Smooth muscle cell of the brain vasculature (primary cell): Measurements from ENCODE around the gene CHAF1A.

ENCODE experiments used
- DNase-seq: peaks from one replicate; pipeline ENCODE4 v3.0.0-alpha.2; 2012; ENCODE audit warnings: low read depth, low spot score

CHAF1A gene

DNA sequence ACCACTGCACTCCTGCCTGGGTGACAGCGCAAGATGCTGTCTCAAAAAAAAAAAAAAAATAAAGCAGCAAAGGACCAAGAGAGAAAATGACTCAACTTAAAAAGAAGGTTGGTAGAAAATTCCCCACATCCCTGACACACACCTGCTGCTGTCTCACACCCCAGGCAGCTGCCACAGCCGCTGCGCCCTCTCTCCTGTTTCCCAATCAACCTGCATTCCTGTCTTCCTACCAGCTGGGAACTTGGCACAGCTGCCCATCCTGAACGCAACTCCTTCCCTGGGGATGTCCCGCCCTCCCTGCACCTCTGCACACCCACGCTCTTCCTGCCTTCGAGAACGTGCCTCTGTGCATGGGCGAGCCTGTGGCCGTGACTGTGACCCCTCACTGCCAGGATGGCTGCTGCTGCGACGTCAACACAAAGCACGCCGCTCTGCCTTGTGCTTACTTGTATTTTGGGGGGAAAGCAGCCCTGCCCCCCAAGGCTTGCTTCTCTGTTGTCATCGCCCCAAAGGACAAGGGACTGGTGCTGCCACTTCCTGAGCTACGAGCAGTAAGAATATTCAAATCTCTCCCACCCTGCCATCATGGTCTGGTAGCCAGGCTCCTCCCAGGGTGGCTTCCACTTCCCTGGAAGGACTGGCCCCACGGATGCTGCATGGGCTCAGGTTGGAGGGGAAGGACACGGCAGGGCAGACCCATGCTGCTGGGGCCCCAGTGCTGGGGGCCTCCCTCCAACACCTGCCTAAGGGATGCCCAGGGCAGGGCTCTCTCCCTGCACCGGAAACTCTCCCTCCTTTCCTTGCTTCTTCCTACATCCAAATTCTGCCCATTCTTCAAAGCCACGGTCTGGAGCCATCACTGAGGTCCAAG is 22.8 kb upstream of the CHAF1A start:
- no peak for DNase-seq

DNA sequence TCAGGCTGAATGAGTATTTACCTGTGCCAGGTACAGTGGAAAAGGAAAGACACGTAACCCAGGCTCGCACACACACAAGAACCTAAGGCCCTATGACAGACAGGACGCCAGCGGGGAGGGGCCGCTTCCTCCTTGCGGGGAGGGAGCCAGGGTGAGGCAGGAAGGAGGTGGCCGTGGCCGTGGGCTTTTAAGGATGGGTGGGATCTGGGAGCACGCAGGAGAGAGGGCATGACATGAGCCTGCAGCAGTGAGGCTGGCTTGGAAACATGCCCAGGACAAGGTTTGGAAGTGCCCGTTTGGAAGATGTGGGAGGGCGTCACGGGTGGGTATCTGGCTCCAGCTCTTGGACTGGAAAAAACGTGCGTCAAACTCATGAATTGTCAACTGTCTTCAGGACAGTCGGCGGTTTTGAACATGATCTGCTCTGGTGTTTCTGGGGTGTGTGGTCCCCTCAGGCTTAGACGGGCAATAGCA is 22.1 kb upstream of the CHAF1A start:
- DNase-seq = no peak

DNA sequence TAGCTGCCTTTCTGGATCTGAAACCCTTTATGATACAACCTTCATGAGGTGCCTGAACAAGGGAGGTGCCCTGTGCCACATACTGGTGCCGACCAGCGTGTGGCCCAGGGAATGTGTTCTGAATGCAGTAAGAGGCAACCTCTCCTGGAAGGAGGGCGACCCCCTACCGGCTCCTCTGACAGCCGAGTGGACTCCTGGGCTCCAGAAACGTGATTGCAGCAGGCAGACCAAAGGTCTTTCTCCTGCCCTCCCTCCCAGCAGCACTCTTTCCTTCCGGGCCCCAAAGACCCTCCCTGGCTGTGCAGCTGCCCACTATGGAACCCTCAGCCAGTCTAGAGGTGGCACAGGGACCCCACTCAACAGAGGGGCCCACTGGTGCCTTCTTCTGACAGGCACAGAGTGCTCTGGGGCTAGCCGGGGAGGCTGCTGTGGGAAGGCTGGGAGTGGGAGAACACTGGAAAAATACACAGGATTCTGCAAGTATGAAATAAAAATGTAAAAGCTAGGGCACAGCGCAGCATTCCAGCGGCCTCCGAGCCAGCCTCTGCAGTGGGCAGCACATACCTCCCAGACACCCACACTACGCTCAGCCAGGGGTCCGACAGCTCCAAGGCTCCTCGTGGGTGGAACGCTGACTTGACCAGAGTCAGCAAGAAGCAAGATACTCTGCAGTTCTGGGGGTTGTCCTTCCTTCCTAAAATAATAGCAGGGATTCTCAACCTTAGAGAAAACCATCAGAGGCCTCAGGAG is 17.0 kb upstream of the CHAF1A start:
- no peak for DNase-seq

DNA sequence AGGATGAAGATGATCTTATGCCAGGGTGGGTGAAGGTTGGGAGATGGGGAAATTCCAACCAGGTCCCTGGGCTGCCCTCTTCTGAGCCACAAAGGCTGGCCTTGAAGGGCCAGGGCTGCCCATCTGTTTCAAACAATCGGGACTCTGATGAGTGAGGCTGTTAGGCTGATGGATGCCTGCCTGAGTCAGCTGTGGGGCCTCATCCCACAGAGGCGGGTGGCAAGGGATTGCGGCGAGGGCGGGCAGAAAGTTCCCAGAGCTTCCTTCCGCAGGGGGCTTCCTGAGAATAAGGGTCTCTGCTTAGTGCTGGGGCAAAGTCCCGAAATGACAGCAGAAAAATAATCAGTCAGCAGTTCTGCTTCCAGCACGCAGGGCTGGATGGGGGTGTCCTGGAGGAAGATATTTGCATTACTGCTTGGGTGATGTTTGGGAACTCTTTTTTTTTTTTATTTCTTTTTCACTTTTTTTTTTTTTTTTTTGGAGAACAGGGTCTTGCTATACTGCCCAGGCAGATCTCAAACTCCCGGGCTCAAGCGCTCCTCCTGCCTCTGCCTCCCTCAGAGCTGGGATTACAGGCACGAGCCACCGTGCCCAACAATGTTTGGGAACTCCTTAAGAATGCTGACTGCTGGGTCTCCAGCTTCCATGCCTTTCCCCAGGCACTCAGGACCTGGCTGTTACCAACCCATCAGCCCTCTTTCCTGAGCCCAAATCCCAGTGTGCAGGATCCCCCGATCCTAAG is 16.2 kb upstream of the CHAF1A start:
- DNase-seq = no peak

DNA sequence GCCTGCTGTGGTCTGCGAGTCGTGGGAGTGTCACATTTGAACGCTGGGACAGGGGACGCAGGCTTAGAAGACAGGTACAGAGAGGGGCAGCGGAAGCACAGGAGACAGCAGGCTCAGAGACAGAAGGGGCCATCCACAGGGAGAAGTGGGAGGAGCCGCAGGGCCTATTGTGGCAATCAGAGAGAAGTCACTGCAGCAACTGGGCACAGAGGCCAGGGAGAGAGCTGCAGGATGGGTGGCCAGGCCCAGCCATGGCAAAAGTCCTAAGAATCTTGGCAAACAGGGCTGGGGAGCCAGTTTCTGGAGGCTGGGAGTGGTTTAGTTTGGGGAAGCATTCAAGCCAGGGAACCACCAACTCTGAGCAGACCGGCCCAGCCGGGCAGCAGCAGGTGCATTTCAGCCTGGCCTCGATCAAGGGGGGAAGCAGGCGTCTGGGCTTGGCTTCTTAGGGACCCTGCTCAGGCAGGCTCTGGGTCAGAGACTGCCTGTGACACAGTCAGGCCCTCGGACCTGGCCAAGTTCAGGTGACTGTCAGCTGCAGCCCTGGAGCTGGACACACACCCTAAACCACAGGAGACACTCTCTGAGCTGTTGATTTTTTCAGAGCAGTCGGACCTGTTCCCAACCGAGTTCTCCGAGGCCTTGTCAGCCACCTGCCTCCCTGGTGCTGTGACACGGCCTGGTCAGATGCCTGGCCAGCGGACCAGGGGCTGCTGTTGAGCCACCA is 13.9 kb upstream of the CHAF1A start:
- no peak for DNase-seq

DNA sequence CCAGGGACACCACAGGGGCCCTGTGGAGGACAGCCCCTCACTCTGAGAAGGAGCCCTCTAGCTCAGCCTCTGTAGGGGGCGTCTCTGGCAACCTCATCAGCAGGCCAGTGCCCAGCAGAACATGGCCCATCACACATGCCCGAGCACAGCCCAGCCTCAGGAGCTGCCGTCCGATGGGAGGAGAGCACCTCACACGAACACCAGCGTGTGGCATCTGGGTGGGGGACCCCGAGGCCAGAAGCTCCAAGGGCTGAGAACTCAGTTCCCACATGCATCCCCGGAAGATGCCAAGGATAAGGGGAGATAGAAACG is 13.4 kb upstream of the CHAF1A start:
- DNase-seq = no peak

DNA sequence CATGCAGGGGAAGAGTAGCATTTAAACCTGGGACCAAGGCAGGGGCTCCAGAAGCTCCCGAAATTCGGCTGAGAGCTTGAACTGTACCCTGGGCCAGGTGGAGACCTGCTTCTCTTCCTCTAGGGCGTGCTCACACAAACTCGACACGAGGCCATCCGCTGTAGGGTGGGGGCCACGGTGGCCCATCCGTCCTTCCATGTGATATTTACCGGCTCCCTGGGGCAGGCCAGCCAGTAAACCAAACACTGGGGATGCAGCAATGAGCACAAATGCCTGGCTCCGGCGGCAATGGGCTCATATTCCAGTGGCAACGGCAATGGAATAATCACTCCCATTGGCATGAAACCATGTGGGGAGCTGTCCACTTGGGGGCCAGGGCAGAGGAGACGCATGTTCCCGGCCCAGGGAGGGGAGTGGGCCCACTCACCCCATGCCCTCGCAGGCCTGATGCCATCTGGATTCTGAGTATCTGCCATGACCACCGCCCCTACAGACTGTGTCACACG is 12.9 kb upstream of the CHAF1A start:
- no peak for DNase-seq

DNA sequence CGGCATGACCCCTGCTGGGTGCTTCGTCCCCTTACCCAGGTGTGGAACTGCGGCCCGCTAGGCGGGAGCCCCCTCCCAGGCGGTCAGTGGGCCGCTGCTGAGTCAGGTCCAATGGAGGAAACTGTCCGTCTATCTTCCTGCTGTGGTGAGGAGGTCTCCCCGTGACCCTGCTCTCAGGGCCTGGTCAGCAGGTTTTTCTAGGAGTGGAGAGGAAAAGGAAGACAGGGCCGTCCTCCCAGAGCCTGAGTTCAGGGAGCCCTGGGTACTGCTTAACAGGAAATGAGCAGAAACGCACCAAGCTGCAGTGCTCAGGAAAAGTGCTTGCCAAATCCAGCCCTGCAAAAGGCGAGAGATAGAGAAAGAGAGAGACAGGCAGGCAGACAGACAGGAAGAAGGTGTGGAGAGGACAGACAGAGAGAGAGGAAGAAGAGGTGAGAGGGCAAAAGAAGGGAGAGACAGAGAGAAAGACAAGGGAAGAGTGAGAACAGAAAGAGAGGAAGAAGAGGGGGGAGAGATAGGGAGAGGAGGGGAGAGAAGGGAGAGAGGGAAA is 12.3 kb upstream of the CHAF1A start:
- DNase-seq = no peak

DNA sequence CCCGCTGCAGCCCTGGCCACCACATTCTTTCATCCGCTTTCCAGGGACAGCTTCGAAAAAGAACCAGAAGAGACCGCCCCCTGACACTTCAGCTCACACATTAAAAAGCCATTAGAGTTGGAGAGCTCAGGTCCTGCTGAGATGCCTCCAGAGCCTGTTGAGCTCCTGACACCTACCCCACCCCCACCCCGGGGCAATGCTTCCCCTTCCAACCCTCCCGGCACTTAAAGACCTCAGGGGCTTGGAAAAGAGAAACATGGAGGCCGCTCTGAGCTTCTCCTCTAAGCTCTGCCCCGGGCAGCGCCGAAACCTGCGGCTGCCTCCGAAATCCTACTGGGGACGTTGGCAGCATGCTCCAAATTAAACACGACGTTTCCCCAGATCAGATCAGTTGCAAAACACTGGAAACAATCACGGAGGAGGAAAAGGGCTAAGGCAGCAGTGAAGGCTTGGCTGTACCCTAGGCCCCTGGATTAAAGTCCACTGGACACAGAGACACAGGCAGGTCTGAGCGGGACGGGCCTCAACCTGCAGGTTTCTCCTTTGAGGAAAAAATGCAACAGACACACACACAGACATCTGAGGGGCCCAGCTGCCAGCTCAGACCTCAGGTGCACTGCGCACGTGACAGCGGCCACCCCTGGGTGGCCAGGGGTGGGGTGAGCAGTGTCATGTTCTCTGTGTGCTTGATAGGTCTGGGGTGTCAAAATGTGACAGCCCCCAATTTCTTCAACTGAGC is 11.7 kb upstream of the CHAF1A start:
- DNase-seq = no peak

DNA sequence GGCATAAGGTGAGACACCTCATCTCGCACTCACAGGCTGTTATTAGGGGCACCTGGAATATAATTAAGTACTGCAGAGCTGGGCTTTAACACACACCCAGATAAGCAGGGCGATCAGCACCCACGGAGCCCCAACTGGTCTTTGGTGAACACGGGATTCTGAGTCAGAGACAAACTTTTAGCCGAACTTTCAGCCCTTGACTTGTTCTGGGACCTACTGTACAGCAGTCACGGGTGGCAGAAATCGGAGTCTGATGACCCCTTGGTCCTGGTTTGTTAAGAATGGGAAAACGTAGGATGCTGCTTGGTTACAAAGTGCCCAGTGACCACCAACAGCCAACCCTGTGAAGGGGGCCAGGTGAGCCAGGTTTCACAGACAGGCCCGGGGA is 11.1 kb upstream of the CHAF1A start:
- no peak for DNase-seq

DNA sequence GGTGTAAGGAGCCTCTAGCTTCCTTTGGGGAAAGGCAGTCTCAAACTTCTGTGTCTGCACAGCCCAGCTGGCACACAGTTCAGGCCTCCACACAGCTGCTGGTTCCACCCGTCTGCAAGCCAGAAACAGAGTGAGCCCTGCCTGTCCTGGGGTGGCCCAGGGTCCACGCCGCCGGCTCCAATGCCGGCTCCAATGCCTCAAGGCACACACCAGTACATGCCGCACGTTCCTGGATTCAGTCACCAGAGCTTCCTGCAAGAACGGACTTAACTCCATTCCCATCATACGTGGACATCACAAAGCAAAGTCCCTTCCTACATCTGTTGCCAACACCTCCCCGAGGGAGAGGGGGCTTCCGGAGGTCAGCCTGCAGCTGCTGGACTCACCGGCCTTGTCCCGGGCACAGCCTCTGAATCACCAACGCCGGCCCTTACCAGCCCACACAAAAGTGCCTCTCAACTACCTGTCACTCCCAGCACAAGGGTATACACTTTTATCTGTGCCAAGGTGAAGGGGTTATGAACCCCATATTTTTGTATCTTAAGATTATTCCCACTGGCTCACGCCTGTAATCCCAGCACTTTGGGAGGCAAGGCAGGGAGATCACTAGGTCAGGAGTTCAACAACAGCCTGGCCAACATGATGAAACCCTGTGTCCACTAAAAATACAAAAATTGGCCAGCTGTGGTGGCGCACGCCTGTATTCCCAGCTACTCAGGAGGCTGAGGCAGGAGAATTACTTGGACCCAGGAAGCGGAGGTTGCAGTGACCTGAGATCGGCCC is 10.5 kb upstream of the CHAF1A start:
- no peak for DNase-seq

DNA sequence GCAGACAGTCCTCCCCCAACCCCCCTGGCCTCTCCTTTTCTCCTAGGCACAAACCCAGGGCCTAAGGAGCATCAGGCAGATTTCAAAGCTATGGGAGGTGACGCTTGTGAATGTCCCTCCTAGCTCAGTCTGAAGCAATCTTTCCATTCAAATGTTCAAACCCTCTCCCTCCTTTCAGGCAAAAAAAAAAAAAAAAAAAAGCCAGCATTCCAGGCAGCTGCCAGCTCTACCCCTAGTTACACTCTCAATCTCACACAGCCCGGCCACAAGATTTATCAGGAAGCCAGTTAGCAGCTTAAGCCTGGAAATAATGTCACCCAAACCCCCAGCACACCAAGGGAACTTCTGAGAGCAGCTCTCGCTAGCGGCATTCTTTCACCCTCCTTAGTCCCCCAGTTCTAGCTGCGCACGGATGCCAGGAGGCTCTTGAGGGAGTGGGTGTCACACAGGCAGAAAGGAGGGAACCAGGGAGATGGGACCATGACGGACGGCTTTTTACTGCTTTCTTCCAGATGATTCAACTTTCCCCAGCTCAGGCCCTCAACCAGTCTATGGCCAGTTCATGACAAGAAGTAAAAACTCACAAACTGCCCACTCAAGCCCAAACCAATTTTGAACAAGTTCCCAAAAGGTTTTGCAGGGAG is 8.4 kb upstream of the CHAF1A start:
- no peak for DNase-seq

DNA sequence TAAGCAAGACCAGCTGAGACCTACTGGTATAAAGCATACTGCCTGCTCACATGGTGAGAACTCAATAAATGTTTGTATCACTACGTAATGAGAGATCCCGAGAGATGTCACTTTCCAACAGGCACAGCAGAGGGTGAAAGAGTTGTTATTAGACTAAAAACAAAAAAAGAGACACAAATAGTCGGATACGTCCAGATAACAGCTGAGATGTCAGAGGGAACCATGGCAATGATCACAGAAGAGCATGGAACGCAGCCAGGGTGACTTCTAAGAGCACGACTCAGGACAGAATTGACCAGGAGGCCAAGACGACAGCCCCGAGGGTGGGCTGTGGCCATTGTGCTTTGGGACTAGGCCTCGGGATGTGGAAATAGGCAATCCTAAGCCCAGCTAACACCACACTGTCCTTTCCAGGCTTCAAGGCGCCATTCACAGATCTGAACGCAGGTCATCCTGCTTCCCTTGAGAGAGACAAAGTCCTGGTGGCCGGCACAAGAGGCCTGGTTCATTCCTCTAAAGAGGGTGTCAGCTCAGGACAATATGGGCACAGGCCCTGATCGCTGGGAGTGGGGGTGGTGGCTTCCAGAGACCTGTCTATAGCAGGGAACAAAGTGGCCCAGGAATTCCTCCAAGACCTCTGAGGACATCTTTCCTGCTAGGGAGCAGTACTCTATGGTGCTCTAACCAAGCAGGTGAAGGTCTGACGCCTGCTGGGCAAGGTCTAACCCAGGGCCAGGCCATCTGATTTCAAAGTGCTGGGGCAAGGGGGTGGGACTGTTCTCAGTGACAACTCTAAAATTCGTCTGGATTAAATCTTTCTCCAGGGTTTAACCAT is 5.3 kb upstream of the CHAF1A start:
- no peak for DNase-seq

DNA sequence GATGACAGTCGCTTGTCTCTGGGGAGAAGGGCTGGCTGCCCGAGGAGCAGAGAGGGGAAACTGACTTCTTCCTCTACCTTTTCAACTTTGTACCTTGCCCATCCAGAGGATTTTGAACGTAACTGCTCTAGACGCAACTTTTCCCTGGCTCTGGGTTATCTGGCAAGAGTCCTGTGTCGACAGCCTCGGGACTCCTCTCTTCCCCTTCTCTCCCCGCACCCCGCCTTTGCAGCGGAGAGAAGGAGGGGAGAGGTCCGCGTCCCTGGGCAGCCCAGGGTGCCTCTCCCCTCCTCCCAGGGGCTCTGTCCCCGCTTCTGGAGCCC is 2.7 kb upstream of the CHAF1A start:
- no peak for DNase-seq

DNA sequence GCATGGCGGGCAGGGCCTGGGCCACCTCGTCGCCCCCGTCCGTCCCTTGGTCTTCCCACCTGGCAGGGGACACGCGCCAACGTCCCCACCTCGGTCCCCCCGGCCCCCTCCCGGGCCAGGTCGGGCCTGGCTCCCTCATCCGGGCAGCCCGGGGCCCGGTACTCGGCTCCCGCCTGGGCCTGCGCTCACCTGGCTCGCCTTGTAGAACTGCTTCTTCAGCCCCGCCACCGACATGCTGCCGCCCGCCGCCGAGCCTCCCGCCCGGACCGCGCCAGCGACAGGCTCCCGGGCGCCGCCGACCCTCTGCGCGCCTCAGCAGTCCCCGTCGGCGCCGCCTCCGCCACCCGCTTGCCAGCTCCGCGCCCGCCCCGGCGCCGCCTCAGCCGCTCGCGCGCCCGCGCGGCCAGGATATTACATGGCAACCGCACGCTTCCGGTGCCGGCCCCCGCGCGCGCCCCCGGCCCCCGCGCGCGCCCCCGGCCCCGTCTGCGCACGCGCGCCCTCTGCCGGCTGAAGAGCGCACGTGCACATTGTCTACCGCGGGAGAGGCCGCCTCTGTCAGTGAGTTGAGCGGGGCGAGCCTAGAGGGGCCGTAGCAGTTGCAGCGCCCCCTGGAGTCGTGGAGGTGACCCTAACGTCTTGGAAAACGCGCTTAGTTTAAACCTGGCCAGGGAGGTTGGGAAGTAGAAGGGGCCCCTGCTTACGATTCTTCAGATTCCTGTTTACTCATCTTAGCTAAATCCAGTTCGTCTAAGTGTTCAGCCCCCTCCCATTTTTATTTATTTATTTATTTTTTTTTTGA is 2.1 kb upstream of the CHAF1A start, which contains the start of gene SH3GL1:
TSS of gene SH3GL1 (minus strand) at position 413 of the 802 bp plus-strand sequence. CDS start at position 234, 179 bp downstream.
- peak; percentile 79 for DNase-seq

DNA sequence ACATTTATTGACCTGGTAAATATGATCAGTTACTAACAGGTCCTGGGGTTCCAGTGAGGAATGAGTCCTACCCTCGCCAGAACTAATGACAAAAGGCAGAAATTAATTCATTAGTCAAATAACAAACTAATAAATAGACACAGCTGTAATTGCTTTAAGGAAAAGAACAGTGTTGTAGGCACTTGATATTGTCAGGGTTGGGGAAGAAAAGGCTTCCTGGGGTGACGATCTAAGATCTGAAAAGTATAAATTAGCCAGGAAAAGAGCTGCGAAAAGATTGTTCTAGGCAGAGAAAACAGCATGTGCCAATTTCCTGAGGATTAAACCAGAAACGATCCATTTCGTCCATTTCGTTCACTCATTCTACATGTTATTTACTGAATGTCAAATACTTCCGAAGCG is 670 bp upstream of the CHAF1A start:
- DNase-seq = no peak

DNA sequence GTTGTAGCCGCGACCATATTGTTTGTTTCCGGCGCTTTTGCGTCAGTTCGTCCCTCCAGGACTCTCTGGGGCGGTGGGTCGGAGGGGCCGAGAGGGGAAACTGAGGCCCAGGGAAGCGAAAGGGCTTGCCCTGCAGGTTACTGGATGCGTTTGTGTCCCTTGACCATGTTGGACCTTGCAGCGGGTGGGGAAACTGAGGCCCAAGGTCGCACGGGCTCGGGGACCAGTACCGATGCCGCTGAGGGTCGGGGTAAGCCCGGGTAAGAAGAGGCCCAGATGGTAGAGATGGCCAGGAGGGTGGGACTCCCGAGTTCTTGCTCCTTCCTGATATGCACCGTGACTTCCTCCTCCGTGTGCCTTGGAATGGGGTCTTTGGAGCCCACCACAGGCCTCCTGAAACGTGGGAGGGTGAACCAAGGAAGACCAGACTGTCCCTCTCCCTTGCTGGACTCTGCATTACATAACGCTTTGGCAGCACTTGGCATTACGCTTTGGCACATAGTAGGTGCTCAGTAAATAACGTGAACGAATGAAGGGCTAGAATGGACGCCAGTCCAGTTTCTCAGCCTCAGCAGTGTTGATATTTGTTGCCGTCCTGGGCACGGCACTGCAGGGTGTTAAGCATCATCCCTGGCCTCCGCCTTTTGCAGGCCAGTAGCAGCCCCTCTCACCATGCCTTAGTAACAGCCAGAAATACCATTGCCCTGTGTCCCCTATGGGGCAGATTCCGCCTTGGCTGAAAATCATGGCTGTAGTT is 743 bp downstream of the CHAF1A start:
- no peak for DNase-seq
